ENCODE data around the gene KAZN.

GRCh38 chr1:15107911-15108310, 509.4 kb downstream of the KAZN start:
- TF ChIP-seq, protein P1, sequence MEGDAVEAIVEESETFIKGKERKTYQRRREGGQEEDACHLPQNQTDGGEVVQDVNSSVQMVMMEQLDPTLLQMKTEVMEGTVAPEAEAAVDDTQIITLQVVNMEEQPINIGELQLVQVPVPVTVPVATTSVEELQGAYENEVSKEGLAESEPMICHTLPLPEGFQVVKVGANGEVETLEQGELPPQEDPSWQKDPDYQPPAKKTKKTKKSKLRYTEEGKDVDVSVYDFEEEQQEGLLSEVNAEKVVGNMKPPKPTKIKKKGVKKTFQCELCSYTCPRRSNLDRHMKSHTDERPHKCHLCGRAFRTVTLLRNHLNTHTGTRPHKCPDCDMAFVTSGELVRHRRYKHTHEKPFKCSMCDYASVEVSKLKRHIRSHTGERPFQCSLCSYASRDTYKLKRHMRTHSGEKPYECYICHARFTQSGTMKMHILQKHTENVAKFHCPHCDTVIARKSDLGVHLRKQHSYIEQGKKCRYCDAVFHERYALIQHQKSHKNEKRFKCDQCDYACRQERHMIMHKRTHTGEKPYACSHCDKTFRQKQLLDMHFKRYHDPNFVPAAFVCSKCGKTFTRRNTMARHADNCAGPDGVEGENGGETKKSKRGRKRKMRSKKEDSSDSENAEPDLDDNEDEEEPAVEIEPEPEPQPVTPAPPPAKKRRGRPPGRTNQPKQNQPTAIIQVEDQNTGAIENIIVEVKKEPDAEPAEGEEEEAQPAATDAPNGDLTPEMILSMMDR (IDR thresholded peaks at IDR 0.05) = no peak
- TF ChIP-seq POLR2A (IDR thresholded peaks at IDR 0.05) = no peak

Measured in body of pancreas (tissue), 4 donors.